HG02678 (cell line): ENCODE data around the gene RBMS3.

Source experiments
- ATAC-seq: cut with Tn5 transposase; IDR thresholded peaks from one replicate; pipeline ENCODE4 v1.9.1; 2021; ENCODE audit warnings: mild to moderate bottlenecking, moderate library complexity; ENCODE audit not compliant: unreplicated experiment

Gene RBMS3

GRCh38 chr3:29426302-29427226 lies 145.7 kb downstream of the RBMS3 start:
- ATAC-seq = no peak

- ATAC-seq = no peak
Observed at GRCh38 chr3:29427266-29428103, 146.6 kb downstream of the RBMS3 start.

DNA sequence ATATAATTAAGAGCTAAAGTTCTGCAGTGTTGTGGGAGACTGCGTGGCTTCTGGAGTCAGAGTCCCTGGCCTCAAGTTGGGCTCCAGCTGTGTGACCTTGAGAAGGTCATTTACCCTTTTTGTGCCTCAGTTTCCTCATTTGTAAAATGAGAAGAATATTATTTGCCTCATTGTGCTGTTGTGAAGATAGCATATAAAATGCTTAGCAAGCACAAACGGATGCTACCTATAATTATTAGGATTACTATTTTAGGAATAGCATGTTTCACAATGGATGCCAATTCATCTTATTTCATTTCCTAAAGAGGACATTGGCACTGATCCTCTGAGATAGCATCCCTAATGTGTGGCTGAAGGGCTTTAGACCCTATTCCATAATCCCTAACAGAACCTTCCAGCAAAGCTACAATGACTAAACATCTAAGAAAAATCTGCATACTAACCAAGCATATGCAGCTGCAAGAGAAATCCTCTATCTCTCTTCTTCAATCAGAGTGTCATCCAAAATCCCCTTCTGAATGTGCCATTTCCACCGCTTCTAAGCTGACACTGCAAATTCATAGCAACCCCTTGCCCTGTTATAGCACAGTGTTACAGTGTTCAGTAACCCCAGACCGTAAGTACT lies 148.3 kb downstream of the RBMS3 start:
- ATAC-seq = no peak

- no peak for ATAC-seq
Observed at GRCh38 chr3:29430558-29430971, 149.7 kb downstream of the RBMS3 start.

DNA sequence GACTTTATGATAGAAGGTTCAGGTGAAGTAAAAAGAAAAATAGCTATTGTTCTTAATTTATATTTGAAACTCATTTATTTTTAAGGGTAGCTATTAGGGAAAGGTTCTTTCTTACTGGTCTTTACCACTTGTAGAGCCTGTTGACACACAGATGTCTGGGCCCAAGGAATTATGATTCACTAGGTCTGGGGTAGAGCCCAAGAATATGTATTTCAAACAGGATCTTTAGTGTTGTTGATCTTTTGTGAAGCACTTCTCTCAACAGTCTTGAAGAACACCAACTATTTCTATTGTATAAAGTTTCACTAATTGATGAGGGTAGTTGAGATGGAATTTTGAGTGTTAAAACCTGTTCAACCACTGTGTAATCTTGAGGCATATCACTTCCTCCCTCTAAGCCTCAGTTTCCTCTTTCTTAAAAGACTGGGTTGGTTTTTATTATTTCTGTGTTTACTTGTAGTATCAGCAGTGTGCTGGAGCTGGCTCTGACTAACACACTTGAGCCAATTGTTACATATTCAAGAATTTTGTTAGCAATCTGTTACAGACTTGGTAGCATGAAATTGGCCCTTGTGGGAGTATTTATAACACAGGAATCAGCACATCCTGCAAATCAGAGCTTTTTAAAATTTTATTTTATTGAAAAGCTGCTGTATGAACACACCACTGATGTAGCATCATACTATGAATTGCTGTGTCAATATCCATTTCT lies 155.9 kb downstream of the RBMS3 start:
- no peak for ATAC-seq

DNA sequence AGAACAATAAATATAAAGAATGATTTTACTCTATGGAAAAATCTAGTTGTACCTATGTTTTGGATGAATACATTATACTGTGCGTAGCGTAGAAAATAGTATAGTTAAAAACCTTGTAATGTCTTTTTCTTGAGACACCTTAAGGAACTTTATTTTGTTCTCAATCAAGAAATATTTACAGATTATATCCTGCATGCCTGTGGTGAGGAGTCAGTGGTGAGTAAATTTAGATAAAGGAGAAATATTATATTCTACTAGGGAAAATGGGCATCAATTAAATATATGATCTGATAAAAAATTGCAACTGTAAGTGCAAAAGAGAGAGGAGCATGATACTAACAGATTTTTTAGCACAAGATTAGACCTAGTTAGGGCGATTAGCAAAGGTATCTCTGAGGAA lies 157.7 kb downstream of the RBMS3 start:
- ATAC-seq = no peak

GRCh38 chr3:29440413-29441305 lies 159.8 kb downstream of the RBMS3 start:
- ATAC-seq = no peak

DNA sequence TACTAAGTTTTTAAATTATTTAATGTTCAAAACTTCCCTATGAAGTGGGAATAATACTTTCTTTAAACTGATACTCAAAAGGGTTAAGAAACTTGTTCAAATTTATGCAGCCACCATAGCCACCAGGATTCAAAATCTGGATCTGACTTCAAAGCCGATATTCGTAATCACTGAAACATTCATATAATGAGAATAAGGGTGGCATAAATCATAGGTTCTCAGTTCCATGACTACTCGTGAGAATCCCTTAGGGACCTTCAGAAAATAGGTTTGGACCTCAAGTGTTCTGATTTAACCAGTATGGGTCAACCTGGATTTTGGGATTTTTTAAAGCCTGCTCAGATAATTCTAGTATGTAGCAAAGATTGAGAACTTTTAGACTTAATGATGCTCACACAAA lies 160.6 kb downstream of the RBMS3 start:
- ATAC-seq = no peak

- no peak for ATAC-seq
Observed at GRCh38 chr3:29447946-29448627, 167.2 kb downstream of the RBMS3 start.

GRCh38 chr3:29451920-29452319 lies 171.0 kb downstream of the RBMS3 start:
- no peak for ATAC-seq

DNA sequence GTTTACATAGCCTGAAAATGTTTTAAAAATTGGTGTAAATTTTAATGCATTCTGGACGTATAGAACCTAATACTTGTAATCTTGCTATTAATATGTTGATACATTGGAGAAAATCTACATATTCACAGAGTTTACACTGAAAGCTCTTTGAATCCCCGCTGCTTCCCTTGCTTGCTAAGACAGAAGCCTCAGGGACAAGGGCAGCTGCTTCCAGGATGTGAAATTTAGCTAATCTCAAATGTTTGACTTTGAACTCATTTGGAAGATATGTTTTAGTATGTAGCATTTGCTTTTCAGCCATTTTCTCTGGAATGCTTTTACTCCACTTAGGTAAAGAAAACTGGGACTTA lies 172.0 kb downstream of the RBMS3 start:
- no peak for ATAC-seq

DNA sequence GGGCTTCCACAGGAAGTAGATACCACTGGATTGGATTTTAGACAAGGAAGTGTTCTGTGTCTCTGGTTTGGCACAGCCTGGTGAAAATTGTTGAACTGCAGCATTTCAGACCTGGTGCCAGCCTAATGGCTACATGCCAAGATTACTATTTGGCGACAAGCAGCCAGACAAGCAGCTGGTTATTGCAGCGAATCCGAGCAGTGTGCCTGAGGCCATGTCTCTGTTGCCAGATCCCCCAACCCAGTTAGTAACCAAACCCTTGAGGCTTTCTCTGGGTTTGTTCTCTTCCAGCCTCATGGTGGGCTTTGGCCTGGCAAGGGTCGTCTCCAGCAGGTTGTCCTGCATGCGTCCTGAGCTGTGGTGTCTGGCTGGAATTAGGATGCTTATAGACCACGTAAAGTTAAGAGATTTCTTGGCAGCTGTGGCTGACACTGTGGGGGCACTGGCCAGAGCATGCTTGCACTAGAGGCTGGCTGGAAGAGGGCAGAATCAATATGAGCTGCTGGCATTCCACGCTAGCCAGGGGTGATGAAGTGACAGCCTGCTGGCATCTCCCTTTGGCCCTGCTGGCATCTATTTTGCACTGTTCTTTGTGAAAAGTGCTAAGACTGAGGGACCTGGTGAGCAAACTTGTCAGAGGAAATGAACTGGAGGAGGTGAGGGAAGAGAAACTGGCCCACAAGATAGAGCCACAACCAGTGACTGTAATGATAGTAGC lies 172.6 kb downstream of the RBMS3 start:
- no peak for ATAC-seq

DNA sequence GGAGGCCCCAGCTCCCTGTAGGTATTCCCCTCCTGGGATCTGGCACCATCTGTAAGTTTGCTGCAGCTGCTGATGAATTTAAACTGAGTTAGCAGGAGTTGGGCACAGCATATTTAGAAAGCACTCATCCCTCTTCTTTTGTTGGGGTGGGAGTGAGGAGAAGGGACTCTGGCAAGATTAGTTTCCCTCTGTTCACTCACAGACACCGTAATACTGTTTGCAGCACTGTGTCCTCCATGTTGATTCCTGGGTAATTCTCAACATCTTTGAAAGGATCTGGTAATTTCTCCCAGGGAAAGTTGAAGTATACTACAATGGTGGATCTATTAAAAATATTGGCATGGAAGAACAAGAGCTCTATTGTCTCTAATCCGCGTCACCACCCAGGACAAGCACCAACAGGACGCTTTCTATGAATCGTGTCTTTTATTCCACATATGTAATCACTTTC lies 173.3 kb downstream of the RBMS3 start:
- ATAC-seq = no peak

- no peak for ATAC-seq
Observed at GRCh38 chr3:29456901-29457300, 176.0 kb downstream of the RBMS3 start.

DNA sequence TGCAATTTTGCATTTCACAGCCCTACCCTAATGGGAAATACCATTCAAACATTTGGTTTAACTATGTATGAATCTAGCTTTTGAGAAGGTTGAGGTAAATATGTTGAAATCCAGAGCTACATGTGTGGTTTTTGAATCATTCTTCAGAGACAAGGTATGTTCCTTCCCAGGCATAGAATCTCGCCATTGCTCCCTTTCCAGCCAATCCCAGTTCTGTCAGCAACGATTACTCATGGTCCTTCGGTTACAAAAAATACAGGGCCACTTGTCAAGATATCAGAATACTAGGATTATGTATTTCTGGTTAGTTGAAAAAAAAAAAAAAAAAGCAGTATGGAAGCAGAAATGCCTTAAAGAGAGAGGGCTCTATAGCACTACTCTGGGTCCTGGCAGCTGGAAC lies 182.4 kb downstream of the RBMS3 start:
- no peak for ATAC-seq

- no peak for ATAC-seq
Observed at GRCh38 chr3:29465836-29466235, 185.0 kb downstream of the RBMS3 start.

GRCh38 chr3:29466442-29466841 lies 185.6 kb downstream of the RBMS3 start:
- no peak for ATAC-seq

DNA sequence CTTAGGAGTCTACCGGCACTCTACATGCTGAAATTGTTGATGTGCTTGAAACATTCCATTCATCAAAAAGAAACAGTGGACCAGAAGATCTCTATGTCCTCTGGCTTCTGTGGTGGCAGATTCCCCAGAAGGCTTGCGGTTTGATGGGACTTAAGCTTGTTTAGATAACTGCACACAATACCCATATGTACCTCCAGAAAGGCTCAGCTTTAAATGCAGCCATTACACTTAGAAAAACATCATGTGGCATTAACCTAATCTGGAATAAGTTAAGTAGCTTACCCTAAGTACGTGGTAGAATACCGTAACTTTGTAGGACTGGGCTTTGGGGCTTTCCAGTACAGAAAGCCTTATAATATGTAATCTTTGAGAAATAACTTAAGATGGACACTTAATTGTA lies 187.3 kb downstream of the RBMS3 start:
- no peak for ATAC-seq
